Measurements from ENCODE around the gene SCGB1D1.
"Not testable (repeated sequence)": the region's sequence is repeated elsewhere in the genome, so short reads cannot be mapped to it uniquely, and the experiment has no call there.

SCGB1D1 gene

DNA sequence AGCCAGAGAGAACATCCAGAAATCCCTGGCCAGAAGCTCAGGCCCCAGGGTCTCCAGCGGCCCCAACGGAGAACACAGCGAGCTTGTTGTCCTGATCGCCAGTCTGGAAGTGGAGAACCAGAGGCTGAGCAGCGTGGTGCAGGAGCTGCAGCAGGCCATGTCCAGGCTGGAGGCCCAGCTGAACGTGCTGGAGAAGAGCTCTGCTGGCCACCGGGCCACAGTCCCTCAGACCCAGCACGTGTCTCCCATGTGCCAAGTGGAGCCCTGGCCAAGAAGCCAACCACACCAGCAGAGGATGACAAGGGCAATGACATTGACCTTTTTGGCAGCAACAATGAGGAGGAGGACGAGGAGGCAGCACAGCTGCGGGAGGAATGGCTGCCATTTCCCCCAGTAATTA lies 20.6 kb upstream of the SCGB1D1 start:
- no peak for DNase-seq

DNA sequence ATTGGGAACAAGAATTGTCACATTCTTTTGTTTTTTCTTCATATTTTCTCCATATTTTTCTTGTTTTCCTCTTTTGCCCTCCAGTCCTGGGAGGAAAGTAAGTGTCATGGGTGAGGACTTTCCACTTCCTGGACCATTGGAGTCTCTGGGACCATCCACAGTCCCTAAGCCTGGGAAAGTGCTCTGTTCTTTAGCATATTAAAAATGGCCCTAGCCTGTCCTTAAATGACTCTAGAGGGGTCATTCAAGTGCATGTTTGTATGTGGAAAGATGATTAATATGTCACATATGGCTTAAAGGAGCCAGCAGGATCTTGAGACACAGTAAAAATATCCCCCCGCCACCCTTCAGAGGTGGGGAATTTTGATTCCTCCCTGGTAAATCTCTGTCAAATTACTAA lies 20.1 kb upstream of the SCGB1D1 start:
- DNase-seq: no peak

- DNase-seq: peak; percentile 81 to 82
Observed at GRCh38 chr11:62171261-62171723, 18.7 kb upstream of the SCGB1D1 start.

DNA sequence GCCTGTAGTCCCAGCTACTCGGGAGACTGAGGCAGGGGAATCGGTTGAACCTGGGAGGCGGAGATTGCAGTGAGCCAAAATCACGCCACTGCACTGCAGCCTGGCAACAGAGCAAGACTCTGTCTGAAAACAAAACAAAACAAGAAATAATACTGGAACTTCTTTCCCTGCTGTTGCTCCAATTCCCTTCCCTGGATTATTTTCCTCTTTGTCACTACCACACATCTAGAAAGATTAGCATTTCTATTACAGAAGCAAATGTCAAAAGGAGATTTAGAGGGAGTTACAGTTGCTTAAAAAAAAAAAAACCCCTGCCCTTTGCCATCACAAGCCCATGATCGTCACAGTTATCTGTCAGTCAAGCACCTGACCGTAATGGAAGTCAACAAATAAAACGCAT lies 17.7 kb upstream of the SCGB1D1 start:
- no peak for DNase-seq

GRCh38 chr11:62176766-62177165 lies 13.2 kb upstream of the SCGB1D1 start:
- DNase-seq: no peak

GRCh38 chr11:62179995-62180394 lies 10.0 kb upstream of the SCGB1D1 start:
- no peak for DNase-seq

DNA sequence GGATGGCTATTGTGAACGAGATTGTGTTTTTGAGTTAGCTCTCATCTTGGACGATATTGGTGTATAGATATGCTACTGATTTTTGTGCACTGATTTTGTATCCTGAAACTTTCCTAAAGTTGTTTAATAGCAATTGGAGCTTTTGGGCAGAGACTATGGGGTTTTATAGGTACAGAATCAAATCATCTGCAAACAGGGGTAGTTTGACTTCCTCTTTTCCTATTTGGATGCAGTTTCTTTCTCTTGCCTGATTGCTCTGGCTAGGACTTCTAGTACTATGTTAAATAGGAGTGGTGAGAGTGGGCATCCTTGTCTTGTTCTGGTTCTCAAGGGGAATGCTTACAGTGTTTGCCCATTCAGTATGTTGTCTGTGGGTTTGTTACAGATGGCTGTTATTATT lies 8.9 kb upstream of the SCGB1D1 start:
- DNase-seq: no peak

DNA sequence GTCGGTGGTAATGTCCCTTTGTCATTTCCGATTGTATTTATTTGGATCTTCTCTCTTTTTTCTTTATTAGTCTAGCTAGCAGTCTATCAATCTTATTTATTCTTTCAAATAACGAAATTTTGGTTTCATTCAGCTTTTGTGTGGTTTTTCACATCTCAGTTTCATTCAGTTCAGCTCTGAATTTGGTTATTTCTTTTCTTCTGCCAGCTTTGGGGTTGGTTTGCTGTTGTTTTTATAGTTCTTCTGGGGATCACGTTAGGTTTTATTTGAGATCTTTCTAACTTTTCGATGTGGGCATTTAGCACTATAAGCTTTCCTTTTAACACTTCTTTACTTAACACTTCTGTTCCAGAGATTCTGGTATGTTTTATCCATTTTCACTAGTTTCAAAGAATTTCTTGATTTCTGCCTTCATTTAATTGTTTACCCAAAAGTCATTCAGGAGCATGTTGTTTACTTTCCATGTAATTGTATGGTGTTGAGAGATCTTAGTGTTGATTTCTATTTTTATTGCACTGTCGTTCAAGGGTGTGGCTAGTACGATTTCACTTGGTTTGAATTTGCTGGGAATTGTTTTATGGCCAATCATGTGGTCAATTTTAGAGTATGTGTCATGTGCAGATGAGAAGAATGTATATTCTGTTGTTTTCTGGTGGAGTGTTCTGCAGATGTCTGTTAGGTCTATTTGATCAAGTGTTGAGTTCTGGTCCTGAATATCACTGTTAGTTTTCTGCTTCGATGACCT lies 7.7 kb upstream of the SCGB1D1 start:
- no peak for DNase-seq

- DNase-seq: no peak
Observed at GRCh38 chr11:62186195-62186594, 3.8 kb upstream of the SCGB1D1 start.

DNA sequence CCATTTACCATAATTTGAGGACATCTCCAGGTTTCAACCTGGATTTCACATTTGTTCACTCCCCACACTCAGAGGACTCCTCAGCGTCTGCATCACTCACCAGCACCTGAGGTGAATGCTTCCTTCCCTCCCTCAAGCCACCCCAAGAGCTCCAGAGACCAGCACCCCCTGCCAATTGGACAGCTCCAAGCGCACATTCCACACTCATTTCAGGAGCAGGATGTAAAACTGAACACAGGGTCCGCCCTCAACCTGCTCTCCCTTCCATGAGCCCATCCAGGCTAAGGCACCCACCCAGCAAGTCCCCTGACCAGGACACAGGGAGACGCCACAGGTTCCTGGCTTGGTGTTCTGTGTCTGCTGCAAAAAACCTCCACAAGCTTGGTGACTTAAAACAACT lies 3.9 kb downstream of the SCGB1D1 start:
- DNase-seq: no peak

DNA sequence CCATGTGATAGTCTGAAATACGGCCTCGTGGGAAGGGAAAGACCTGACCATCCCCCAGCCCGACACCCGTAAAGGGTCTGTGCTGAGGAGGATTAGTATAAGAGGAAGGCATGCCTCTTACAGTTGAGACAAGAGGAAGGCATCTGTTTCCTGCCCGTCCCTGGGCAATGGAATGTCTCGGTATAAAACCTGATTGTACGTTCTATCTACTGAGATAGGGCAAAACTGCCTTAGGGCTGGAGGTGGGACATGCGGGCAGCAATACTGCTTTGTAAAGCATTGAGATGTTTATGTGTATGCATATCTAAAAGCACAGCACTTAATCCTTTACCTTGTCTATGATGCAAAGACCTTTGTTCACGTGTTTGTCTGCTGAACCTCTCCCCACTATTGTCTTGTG lies 5.0 kb downstream of the SCGB1D1 start:
- DNase-seq: not testable (repeated sequence)

GRCh38 chr11:62195945-62196344 lies 5.9 kb downstream of the SCGB1D1 start:
- DNase-seq: no peak

DNA sequence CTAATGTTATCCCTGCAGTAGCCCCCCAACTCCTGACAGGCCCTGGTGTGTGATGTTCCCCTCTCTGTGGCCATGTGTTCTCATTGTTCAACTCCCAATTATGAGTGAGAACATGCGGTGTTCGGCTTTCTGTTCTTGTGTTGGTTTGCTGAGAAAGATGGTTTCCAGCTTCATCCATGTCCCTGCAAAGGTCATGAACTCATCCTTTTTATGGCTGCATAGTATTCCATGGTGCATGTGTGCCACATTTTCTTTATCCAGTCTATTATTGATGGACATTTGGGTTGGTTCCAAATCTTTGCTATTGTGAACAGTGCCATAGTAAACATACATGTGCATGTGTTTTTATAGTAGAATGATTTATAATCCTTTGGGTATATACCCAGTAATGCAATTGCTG lies 7.4 kb downstream of the SCGB1D1 start:
- DNase-seq: not testable (repeated sequence)

DNA sequence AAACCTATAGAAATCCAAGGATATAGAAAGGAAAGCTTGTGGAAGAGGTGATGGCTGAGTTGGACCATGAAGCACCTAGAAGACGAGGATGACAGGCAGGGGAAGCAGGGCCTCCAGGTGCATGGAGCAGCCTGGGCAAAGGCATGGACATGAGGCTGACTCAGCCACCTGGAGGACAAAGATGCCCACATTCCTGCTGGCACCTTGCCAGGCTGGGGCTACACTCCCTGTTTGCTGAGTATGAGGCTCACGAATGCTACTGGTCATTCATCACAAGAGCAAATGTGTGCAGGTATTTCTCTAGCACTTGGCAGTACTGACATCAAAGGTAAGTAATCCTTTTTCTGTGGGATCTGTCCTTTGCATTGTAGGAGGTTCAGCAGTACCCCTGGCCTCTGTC lies 11.4 kb downstream of the SCGB1D1 start:
- no peak for DNase-seq

DNA sequence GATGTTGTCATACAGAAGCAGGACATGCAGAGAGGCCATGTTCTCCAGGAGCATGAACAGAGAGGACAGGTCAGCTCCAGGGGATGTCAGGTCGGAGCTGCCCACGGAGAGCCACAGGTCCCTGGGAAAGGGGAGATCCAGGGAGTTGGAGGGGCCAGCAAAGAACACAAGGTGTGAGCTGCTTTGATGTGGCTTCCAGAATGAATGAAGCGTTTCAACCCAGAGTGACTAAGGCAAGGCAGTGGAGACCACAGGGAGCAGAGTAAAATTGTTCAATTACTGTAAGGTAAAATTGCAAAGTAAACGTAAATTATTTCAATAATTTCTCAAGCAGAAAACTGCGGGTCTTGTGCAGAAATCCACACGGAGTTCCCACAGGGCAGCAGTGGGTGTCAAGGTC lies 12.9 kb downstream of the SCGB1D1 start:
- DNase-seq: no peak

- no peak for DNase-seq
Observed at GRCh38 chr11:62204430-62204829, 14.4 kb downstream of the SCGB1D1 start.

DNA sequence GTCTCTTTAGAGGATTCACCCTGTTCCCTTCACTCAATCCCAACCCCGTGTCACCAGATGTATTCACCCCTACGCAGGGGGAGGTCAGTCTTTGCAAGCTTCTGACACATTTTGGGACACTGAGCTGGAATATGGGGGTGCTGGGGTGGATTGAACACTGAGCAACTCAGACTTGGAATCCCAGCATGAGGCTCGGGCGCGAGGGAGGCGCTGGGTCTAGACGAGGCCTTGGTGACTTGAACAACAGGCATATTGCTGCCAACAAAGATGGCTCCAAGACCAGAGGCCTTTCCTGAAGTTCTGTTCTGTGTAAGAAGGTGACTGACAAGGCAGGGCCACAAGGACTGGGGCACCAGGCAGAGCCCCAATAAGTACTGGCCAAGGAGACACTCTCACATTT lies 15.4 kb downstream of the SCGB1D1 start:
- no peak for DNase-seq

GRCh38 chr11:62206276-62207066 lies 16.5 kb downstream of the SCGB1D1 start:
- not testable (repeated sequence) for DNase-seq

DNA sequence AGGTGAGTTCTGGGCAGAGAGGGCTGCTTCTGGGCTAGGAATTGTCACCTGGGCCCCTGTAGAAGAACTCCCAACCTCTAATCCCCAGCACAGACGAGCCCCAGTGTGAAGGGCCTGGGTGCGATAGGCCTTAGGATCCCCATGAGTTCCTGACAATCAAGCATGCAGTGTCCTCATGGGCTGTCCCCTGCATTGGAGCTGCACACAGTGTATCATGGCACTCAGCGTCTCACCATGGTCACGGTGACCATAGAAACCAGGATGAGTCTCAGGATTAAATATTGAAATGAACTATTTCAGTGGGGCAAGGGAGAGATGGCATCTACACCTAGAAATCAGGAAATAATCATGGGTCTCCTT lies 18.7 kb downstream of the SCGB1D1 start:
- no peak for DNase-seq

DNA sequence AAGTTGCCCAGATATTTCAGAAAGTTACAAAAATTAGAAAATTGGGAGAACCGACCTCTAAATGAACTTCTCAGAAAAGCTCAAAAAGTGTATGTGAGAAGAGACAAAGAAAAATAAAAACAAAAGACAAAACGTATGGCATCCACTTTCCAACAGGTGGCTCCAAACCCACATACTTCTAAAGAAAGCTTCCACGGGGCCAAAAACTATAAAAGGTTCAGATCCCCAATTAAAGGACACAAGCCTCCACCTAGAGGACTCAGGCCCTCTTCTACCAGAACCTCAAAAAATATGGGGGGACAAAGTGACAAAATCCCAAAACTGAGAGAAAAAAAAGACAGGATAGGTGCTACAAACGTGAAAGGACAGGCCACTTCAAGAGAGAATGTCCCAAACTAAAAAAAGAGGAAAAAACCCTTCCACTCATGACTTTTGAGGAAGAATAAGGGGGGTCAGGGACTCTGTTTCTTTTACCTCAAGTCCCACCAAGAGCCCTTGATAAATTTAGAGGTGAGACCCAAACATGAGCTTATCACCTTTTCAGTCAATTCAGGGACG lies 27.3 kb downstream of the SCGB1D1 start:
- DNase-seq: no peak

- DNase-seq: no peak
Observed at GRCh38 chr11:62221498-62221897, 31.5 kb downstream of the SCGB1D1 start.

DNA sequence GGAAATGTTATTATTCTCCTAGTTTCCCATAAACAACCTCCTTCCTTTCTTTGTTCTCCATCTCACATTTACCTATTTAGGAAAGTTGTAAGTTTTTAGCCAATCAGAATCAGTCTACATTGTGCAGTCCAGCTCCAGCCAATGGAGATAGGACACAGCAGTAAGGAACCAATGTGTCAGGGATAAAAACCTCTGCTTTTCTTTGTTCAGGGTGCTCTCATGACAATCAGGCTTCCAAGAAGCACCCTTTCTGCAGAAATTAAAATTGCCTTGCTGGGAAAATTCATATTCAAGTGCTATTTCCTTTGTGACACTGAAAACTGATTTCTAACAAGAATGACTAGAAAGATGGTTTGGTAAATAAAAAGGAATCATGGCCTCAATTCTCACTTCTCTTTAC lies 33.1 kb downstream of the SCGB1D1 start:
- DNase-seq: no peak

DNA sequence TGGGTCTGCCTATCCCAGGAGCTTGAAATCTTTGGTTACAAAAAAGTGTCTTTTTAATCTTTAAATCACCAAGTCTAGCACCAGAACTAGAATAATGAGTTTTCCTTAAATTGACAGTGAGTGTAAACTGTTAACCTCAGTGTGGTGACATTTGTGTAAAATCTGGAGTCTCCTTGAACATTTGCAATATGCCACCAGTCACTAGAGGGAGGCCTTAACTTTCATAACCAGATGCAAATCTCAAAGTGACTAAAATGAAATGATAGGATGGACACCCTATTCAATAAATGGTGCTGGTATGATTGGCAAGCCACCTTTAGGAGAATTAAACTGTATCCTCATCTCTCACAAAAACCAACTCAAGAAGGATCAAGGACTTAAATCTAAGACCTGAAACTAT lies 43.7 kb downstream of the SCGB1D1 start:
- DNase-seq: no peak

GRCh38 chr11:62236187-62236586 lies 46.2 kb downstream of the SCGB1D1 start:
- no peak for DNase-seq
